Activated naive CD8-positive, alpha-beta T cell treated with anti-CD3 and anti-CD28 coated beads for 36 hours (primary cell): Measurements from ENCODE around the gene AHSP. TPM values are rescaled to one million over a fixed set of nuclear protein-coding genes. Genes with fewer than 3 reads are reported as not detected.

Experiments
- total RNA-seq, 2 experiments: library from RNA; stranded (reverse); gene quantifications; one replicate each; pipeline ENCODE4 v1.2.3, GENCODE V29; 2021

Gene AHSP
- total RNA-seq, 2 experiments from 2014 or later = not detected

Other genes starting within 250 kb of the AHSP start
- gene ITGAX, start 172.7 kb upstream of the AHSP start, total RNA-seq = 1 to 10 TPM; 1.4 to 1.6 TPM
- not detected for gene ITGAD, start 134.6 kb upstream of the AHSP start, total RNA-seq
- not detected for gene COX6A2, start 99.5 kb upstream of the AHSP start, total RNA-seq
- under 1 TPM in 1 of 2 experiments, not detected in 1; 0.12 TPM for gene ZNF843, start 85.1 kb upstream of the AHSP start, total RNA-seq
- gene ARMC5, start 68.4 kb upstream of the AHSP start, total RNA-seq = 10 to 100 TPM; 13.7 to 14.3 TPM
- gene TGFB1I1, start 55.7 kb upstream of the AHSP start, total RNA-seq = under 1 TPM; 0.32 to 0.49 TPM
- gene SLC5A2, start 44.8 kb upstream of the AHSP start, total RNA-seq = under 1 TPM in 1 of 2 experiments, not detected in 1; 0.08 TPM
- gene RUSF1, start 19.5 kb upstream of the AHSP start, total RNA-seq = 10 to 100 TPM; 36.6 to 37.4 TPM